Gastroesophageal sphincter (tissue), 4 donors: Measurements from ENCODE around the gene MOV10L1. TPM values are rescaled to one million over a fixed set of nuclear protein-coding genes. Genes with fewer than 3 reads are reported as not detected.

Experiments
- ATAC-seq: fragments of 150-250 bp; one replicate; pipeline ENCODE4 v1.9.1; 2016; ENCODE audit warnings: mild to moderate bottlenecking, moderate library complexity
- H3K27ac ChIP-seq, 4 donors: fragments of 200-600 bp; sonication (generic) in 3 of 4; 1 replicate in 3 of 4; 2 replicates in 1 of 4; pipeline ENCODE4 v1.5.1; 2016 to 2019
- H3K27me3 ChIP-seq: fragments of 200-600 bp; sonication (generic); one replicate; pipeline ENCODE4 v1.5.1; 2019
- H3K36me3 ChIP-seq, 2 donors: fragments of 200-600 bp; sonication (generic); one replicate each; pipeline ENCODE4 v1.5.1; 2019; ENCODE audit warnings: control low read depth in 1 of 2
- H3K4me1 ChIP-seq, 3 donors: fragments of 200-600 bp; sonication (generic); 1 replicate in 2 of 3; 2 replicates in 1 of 3; pipeline ENCODE4 v1.5.1; 2016 to 2019; ENCODE audit warnings: control low read depth in 2 of 3
- H3K4me3 ChIP-seq, 2 donors: fragments of 200-600 bp; sonication (generic); one replicate each; pipeline ENCODE4 v1.5.1; 2019; ENCODE audit warnings: mild to moderate bottlenecking in 1 of 2, moderate library complexity in 1 of 2
- H3K9me3 ChIP-seq, 3 donors: fragments of 200-600 bp; sonication (generic); one replicate each; pipeline ENCODE4 v1.5.1; 2017 to 2019; ENCODE audit warnings: control low read depth in 2 of 3
- EP300 ChIP-seq: sonication (generic); formaldehyde crosslinking; IDR thresholded peaks from one replicate; pipeline ENCODE4 v1.6.1; 2017; ENCODE audit warnings: antibody characterized with exemption, mild to moderate bottlenecking
- POLR2A ChIP-seq, 2 donors: fragments of 450-650 bp; IDR thresholded peaks; one replicate each; pipeline ENCODE4 v1.6.1; 2017; ENCODE audit warnings: antibody characterized with exemption in 2 of 2, mild to moderate bottlenecking in 2 of 2, moderate library complexity in 1 of 2
- POLR2AphosphoS5 ChIP-seq: sonication (generic); formaldehyde crosslinking; IDR thresholded peaks from one replicate; pipeline ENCODE4 v1.6.1; 2017; ENCODE audit warnings: antibody characterized with exemption
- WGBS, 2 donors: methylation state at CpG; one replicate each; pipeline ENCODE4 v1.1.5; 2018; ENCODE audit warnings: low coverage in 1 of 2; 5-methylcytosine and 5-hydroxymethylcytosine counted together
- total RNA-seq, 4 donors: library from RNA; depleted of rRNA; stranded (reverse); fragments of >200 nt; gene quantifications; one replicate each; pipeline ENCODE4 v1.1.0, GENCODE V29; 2016
- TF ChIP-seq, protein P1 (sequence below), 4 experiments: fragments of 200-600 bp in 2 of 4; fragments of 450-650 bp in 2 of 4; sonication (generic) in 1 of 4; IDR thresholded peaks; one replicate each; pipeline ENCODE4 v1.5.1; 2017 to 2019; ENCODE audit warnings: antibody characterized with exemption in 4 of 4, mild to moderate bottlenecking in 2 of 4, moderate library complexity in 2 of 4

The MOV10L1 gene
- total RNA-seq, 4 donors from 2014 or later: 0.78 TPM; not detected in 3

DNA sequence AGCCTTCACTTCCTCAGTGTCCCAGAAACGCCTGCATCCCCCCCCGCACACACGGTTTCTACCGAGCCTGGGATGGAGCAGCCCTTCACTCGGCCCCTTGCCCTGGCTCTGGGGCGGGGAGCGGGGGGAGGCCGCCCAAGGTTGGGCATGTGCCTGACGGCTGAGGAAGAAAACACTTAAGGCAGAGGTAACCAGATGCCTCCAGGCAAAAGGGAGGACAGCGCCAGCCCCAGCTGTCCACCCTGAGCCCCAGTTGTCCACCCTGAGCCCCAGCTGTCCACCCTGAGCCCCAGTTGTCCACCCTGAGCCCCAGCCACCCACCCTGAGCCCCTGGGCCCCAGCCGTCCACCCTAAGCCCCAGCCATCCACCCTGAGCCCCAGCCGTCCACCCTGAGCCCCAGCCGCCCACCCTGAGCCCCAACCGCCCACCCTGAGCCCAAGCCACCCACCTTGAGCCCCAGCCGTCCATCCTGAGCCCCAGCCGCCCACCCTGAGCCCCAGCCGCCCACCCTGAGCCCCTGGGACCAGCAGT lies 27.9 kb upstream of the MOV10L1 start:
- H3K27me3 ChIP-seq: peaks cover 87% of the 10 kb centered on the region
- no peaks in the 10 kb centered on the region for H3K36me3 ChIP-seq
- no peak for ATAC-seq
- peaks cover 0 to 20% (median 7%) of the 10 kb centered on the region in 3 donors for H3K4me1 ChIP-seq
- TF ChIP-seq POLR2A (IDR thresholded peaks at IDR 0.05): no peak
- no peak for TF ChIP-seq POLR2AphosphoS5
- TF ChIP-seq, protein P1, sequence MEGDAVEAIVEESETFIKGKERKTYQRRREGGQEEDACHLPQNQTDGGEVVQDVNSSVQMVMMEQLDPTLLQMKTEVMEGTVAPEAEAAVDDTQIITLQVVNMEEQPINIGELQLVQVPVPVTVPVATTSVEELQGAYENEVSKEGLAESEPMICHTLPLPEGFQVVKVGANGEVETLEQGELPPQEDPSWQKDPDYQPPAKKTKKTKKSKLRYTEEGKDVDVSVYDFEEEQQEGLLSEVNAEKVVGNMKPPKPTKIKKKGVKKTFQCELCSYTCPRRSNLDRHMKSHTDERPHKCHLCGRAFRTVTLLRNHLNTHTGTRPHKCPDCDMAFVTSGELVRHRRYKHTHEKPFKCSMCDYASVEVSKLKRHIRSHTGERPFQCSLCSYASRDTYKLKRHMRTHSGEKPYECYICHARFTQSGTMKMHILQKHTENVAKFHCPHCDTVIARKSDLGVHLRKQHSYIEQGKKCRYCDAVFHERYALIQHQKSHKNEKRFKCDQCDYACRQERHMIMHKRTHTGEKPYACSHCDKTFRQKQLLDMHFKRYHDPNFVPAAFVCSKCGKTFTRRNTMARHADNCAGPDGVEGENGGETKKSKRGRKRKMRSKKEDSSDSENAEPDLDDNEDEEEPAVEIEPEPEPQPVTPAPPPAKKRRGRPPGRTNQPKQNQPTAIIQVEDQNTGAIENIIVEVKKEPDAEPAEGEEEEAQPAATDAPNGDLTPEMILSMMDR (IDR thresholded peaks at IDR 0.05): no peak
- no peak for TF ChIP-seq EP300
- no peaks in the 10 kb centered on the region for H3K9me3 ChIP-seq
- WGBS, 2 donors: 68% methylated on average over 5 of the region's 17 CpGs; no CpG with 5 or more reads in 1 of the 2 donors
- H3K4me3 ChIP-seq: no peak overlapping the region
- H3K27ac ChIP-seq: no peak overlapping the region

DNA sequence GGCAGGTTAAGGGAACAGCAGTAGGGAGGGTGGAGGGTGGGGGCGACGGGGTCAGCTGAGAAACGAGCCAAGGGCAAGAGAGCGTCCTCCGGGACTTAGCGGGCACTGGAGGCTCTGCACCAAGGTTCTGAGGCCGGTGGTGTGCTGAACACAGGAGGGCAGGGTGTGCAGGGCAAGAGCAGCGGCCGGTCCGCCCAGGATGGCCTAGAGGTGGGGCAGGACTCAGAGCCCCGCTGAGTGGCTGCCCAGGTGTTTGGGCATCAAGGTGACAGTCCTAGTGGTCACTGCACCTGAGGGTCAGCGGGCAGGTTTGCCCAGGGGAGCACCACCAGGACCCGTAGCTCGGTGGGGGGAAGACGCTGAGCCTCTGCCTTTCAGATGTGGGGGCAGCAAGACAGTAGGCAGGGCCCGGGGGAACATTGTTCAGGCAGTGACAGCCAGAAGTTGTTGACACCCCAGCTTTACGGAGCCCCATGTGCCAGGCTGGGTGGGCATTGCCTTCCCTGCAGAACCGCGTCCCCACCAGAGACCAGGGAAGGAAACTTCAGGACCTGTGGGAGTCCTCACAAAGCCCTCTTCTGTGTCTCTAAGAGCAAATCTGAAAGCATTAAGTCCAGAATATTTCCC lies 27.2 kb upstream of the MOV10L1 start:
- H3K4me1 ChIP-seq: peaks cover 0 to 20% (median 7%) of the 10 kb centered on the region in 3 donors
- ATAC-seq: no peak
- H3K27me3 ChIP-seq: peaks cover 82% of the 10 kb centered on the region
- H3K9me3 ChIP-seq: no peaks in the 10 kb centered on the region
- TF ChIP-seq, protein P1 (IDR thresholded peaks at IDR 0.05): no peak
- no peak for TF ChIP-seq POLR2AphosphoS5
- WGBS, 2 donors: 90 to 95% methylated on average over 10 to 11 of the region's 19 CpGs
- no peaks in the 10 kb centered on the region for H3K36me3 ChIP-seq
- H3K4me3 ChIP-seq: no peak overlapping the region
- no peak overlapping the region for H3K27ac ChIP-seq

DNA sequence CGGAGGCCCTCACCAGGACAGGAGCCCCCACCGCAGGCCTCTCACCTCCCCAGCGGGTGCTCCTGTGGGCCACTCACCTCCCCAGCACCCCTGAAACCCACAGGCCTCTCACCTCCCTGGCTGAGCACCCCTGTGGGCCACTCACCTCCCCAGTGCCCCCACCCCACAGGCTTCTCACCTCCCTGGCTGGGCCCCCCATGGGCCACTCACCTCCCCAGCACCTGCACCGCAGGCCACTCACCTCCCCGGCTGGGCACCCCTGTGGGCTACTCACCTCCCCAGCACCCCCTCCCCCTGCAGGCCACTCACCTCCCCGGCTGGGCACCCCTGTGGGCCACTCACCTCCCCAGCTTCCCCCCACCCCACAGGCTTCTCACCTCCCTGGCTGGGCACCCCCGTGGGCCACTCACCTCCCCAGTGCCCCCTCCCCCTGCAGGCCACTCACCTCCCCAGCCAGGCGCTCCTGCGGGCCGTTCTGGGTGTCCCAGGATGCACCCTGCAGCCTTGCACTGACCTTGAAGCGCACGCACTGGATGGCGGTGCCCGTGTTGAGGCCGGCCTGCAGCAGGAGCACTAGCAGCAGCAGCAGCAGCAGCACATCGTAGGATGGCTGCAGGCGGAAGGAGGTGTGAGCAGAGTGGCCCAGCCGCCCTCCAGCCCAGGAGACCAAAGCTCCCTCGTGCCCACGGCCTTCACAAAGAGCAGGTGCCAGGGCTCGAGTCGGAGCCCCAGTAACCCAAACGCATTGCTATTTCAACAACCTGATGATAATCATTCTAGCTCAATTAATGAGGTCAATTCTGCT lies 26.0 kb upstream of the MOV10L1 start:
- no peak for ATAC-seq
- WGBS, 2 donors: 74 to 87% methylated on average over 3 to 6 of the region's 23 CpGs

DNA sequence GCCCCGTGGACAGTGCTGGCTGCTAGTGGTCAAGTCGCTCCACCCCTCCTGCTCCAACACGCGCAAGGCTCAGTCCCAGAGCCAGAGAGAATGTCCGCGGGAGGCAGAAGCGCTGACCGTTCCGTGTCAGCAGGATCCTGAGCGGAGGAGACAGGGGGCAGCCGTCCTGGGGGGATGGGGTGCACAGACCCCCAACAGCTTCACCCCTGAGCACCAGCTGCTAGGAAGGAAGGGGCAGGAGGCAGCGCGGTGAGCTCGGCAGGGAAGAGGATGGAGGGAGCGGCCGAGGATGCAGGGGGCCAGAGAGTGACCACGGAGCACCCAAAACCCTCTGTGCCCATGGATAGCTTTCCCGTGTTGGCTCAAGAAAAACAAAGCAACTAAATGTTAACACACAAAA lies 25.4 kb upstream of the MOV10L1 start:
- Histone ChIP-seq H3K27me3 (peaks cover 68% of the 10 kb centered on the region), H3K27ac (no peak overlapping the region), H3K9me3 (no peaks in the 10 kb centered on the region), H3K4me3 (no peak overlapping the region), H3K4me1 (peaks cover 0 to 3% (median 0%) of the 10 kb centered on the region in 3 donors), H3K36me3 (no peaks in the 10 kb centered on the region)
- no peak for ATAC-seq
- 65 to 76% methylated on average over 4 to 8 of the region's 18 CpGs for WGBS, 2 donors
- TF ChIP-seq POLR2A (IDR thresholded peaks at IDR 0.05) (no peak), POLR2AphosphoS5 (no peak), EP300 (no peak)
- TF ChIP-seq, protein P1 (IDR thresholded peaks at IDR 0.05): no peak

More for the DNA sequence above, 26.0 kb upstream of the MOV10L1 start:
- H3K4me3 ChIP-seq: no peak overlapping the region
- no peak for TF ChIP-seq POLR2AphosphoS5
- TF ChIP-seq, protein P1 (IDR thresholded peaks at IDR 0.05): no peak
- no peak for TF ChIP-seq EP300
- TF ChIP-seq POLR2A (IDR thresholded peaks at IDR 0.05): no peak
- H3K27ac ChIP-seq: no peak overlapping the region
- H3K9me3 ChIP-seq: no peaks in the 10 kb centered on the region
- H3K36me3 ChIP-seq: no peaks in the 10 kb centered on the region
- H3K27me3 ChIP-seq: peaks cover 75% of the 10 kb centered on the region
- H3K4me1 ChIP-seq: peaks cover 0 to 10% (median 3%) of the 10 kb centered on the region in 3 donors
